ENCODE results near the gene CUTC.
"Not testable (repeated sequence)": the region's sequence is repeated elsewhere in the genome, so short reads cannot be mapped to it uniquely, and the experiment has no call there.

The CUTC gene

GRCh38 chr10:99743841-99744240 is 11.8 kb downstream of the CUTC start:
- DNase-seq: no peak

- DNase-seq: not testable (repeated sequence)
Observed at GRCh38 chr10:99746166-99746565, 14.1 kb downstream of the CUTC start.

GRCh38 chr10:99748823-99749451 is 16.9 kb downstream of the CUTC start:
- no peak for DNase-seq

- DNase-seq: no peak
Observed at GRCh38 chr10:99750641-99751040, 18.6 kb downstream of the CUTC start.

- DNase-seq: no peak
Observed at GRCh38 chr10:99754670-99755069, 22.6 kb downstream of the CUTC start.

GRCh38 chr10:99756159-99756558 is 24.1 kb downstream of the CUTC start:
- no peak for DNase-seq

GRCh38 chr10:99758211-99758891 is 26.3 kb downstream of the CUTC start:
- no peak for DNase-seq

GRCh38 chr10:99760321-99760720 is 28.3 kb downstream of the CUTC start:
- no peak for DNase-seq

- no peak for DNase-seq
Observed at GRCh38 chr10:99761365-99761764, 29.3 kb downstream of the CUTC start.

GRCh38 chr10:99765672-99766301 is 33.8 kb downstream of the CUTC start:
- no peak for DNase-seq

GRCh38 chr10:99766302-99766681 is 34.3 kb downstream of the CUTC start:
- DNase-seq: no peak

- no peak for DNase-seq
Observed at GRCh38 chr10:99767901-99768300, 35.9 kb downstream of the CUTC start.

GRCh38 chr10:99768556-99768955 is 36.5 kb downstream of the CUTC start:
- no peak for DNase-seq

GRCh38 chr10:99769706-99770105 is 37.7 kb downstream of the CUTC start:
- DNase-seq: no peak

GRCh38 chr10:99770408-99771045 is 38.5 kb downstream of the CUTC start:
- no peak for DNase-seq

- DNase-seq: no peak
Observed at GRCh38 chr10:99775850-99776249, 43.8 kb downstream of the CUTC start.

GRCh38 chr10:99777918-99778714 is 46.1 kb downstream of the CUTC start:
- DNase-seq: no peak

- no peak for DNase-seq
Observed at GRCh38 chr10:99779335-99779734, 47.3 kb downstream of the CUTC start.

GRCh38 chr10:99781734-99782429 is 49.8 kb downstream of the CUTC start:
- DNase-seq: no peak

GRCh38 chr10:99782447-99783286 is 50.6 kb downstream of the CUTC start, which contains the start of gene ABCC2:
TSS of gene ABCC2 (plus strand) at chr10:99782640. CDS start at chr10:99782845, 205 bp downstream.
- DNase-seq: no peak

- DNase-seq: no peak
Observed at GRCh38 chr10:99784016-99784726, 52.1 kb downstream of the CUTC start.

All from stimulated activated CD4-positive, alpha-beta T cell treated with anti-CD3 and anti-CD28 coated beads, Interleukin-2, amount 100 ng/mL, for 48 hours (primary cell).